ENCODE data around the gene ADAM22.

Gene ADAM22

DNA sequence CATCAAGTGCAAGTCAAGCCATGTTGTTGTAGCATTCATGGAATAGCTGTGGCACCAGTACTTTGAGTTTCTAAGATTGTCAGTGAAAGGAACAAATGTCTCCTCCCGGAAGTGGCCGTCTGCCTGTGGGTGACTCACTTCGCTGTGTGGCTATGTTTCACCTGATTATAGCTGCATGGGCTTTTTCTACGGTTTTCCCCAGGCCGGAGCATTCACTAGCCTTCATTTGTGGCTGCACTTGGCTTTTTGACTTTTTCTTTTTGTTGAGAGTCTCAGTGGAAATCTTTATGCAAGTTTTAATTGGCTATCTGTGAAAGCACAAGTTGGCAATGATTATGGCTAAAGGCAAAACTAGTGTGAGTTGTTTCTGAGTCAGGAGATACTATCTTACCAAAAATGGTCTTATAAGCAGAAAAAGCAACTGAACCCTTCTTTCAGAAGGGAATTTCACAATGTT lies 250.8 kb downstream of the ADAM22 start:
- H3K4me1 ChIP-seq (ENCODE audit: control insufficient read depth, insufficient read depth, low read length), result no peaks in the 10 kb centered on the region
- no peaks in the 10 kb centered on the region for H3K36me3 ChIP-seq (ENCODE audit: control insufficient read depth, insufficient read depth, low read length)
- no peak overlapping the region for H3K4me3 ChIP-seq (ENCODE audit: low read depth, low read length)
- no peaks in the 10 kb centered on the region for H3K9me3 ChIP-seq (ENCODE audit: control insufficient read depth, insufficient read depth, low read length)
- no peaks in the 10 kb centered on the region for H3K27me3 ChIP-seq (ENCODE audit: control insufficient read depth, insufficient read depth, low read length)
- H3K9ac ChIP-seq (ENCODE audit: low read depth, low read length), result no peak overlapping the region

- Histone ChIP-seq H3K9me3 (ENCODE audit: control insufficient read depth, insufficient read depth, low read length) (no peaks in the 10 kb centered on the region), H3K9ac (ENCODE audit: low read depth, low read length) (no peak overlapping the region), H3K27me3 (ENCODE audit: control insufficient read depth, insufficient read depth, low read length) (no peaks in the 10 kb centered on the region), H3K4me1 (ENCODE audit: control insufficient read depth, insufficient read depth, low read length) (no peaks in the 10 kb centered on the region), H3K4me3 (ENCODE audit: low read depth, low read length) (no peak overlapping the region), H3K36me3 (ENCODE audit: control insufficient read depth, insufficient read depth, low read length) (no peaks in the 10 kb centered on the region)
Observed at GRCh38 chr7:88185650-88186049, 251.6 kb downstream of the ADAM22 start.

DNA sequence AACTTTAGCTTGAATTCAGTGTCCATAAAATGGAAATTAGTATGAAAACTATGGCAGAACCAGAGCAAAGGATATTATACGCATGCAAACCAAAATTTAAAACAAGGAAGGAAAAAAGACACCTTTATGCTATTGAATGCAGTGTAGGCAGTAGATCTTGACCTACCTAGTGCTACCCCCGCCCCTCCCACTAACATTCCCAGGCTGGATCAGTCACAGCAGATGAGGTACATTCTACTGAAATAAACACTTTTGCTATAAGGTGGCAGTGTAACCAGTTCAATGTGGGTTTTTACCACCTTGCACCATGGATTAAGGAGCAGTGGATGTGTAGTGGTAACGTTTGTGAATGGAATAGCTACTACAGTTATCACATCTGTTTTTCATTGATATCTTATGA lies 257.9 kb downstream of the ADAM22 start:
- Histone ChIP-seq H3K27me3 (ENCODE audit: control insufficient read depth, insufficient read depth, low read length) (no peaks in the 10 kb centered on the region), H3K9me3 (ENCODE audit: control insufficient read depth, insufficient read depth, low read length) (no peaks in the 10 kb centered on the region), H3K9ac (ENCODE audit: low read depth, low read length) (no peak overlapping the region), H3K4me3 (ENCODE audit: low read depth, low read length) (no peak overlapping the region), H3K4me1 (ENCODE audit: control insufficient read depth, insufficient read depth, low read length) (no peaks in the 10 kb centered on the region), H3K36me3 (ENCODE audit: control insufficient read depth, insufficient read depth, low read length) (no peaks in the 10 kb centered on the region)

DNA sequence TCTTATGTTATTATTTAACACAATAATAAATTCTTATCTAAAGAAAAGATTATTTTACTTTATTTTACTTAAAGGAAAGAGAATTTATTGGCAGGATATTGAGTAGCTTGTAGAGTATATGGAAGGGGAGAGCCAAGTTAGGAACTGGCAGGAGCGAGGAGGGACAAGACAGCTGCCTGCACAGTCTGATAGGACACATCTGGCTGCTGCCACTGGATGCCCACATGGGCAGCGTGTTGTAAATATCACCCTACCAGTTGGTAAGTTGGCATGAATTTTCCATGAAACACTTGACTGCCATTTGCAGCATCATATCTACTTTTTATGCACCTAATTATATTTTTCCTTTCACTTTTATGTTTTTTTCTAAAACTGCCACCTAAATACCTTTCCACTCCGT lies 266.2 kb downstream of the ADAM22 start:
- no peaks in the 10 kb centered on the region for H3K36me3 ChIP-seq (ENCODE audit: control insufficient read depth, insufficient read depth, low read length)
- peaks cover 12% of the 10 kb centered on the region for H3K4me1 ChIP-seq (ENCODE audit: control insufficient read depth, insufficient read depth, low read length)
- H3K27me3 ChIP-seq (ENCODE audit: control insufficient read depth, insufficient read depth, low read length), result no peaks in the 10 kb centered on the region
- H3K4me3 ChIP-seq (ENCODE audit: low read depth, low read length), result no peak overlapping the region
- H3K9ac ChIP-seq (ENCODE audit: low read depth, low read length), result no peak overlapping the region
- H3K9me3 ChIP-seq (ENCODE audit: control insufficient read depth, insufficient read depth, low read length), result no peaks in the 10 kb centered on the region

GRCh38 chr7:88200789-88201188 lies 266.7 kb downstream of the ADAM22 start:
- Histone ChIP-seq H3K36me3 (ENCODE audit: control insufficient read depth, insufficient read depth, low read length) (no peaks in the 10 kb centered on the region), H3K4me1 (ENCODE audit: control insufficient read depth, insufficient read depth, low read length) (peaks cover 12% of the 10 kb centered on the region)

DNA sequence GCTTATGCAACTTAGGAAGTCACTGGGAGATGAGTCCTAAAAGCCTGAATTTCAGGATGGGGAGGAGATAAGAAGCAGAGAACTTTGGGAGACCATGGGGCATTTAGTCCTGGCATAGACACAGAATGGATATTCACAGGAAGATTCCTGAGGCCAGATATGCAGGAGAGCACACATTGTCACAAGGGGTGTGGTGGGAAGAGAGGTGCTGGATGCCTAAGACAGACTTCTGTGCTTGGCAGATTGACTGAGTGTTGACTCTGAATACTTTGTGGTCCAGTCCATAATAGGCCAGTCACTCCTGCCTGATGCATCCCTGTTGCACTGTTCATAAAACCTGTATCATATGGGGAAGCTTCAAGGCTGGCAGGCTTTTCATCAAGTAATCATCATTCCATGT lies 267.3 kb downstream of the ADAM22 start:
- peaks cover 12% of the 10 kb centered on the region for H3K4me1 ChIP-seq (ENCODE audit: control insufficient read depth, insufficient read depth, low read length)
- H3K36me3 ChIP-seq (ENCODE audit: control insufficient read depth, insufficient read depth, low read length), result no peaks in the 10 kb centered on the region

More at GRCh38 chr7:88200789-88201188, 266.7 kb downstream of the ADAM22 start:
- H3K9me3 ChIP-seq (ENCODE audit: control insufficient read depth, insufficient read depth, low read length), result no peaks in the 10 kb centered on the region
- H3K9ac ChIP-seq (ENCODE audit: low read depth, low read length), result no peak overlapping the region
- no peaks in the 10 kb centered on the region for H3K27me3 ChIP-seq (ENCODE audit: control insufficient read depth, insufficient read depth, low read length)
- no peak overlapping the region for H3K4me3 ChIP-seq (ENCODE audit: low read depth, low read length)

DNA sequence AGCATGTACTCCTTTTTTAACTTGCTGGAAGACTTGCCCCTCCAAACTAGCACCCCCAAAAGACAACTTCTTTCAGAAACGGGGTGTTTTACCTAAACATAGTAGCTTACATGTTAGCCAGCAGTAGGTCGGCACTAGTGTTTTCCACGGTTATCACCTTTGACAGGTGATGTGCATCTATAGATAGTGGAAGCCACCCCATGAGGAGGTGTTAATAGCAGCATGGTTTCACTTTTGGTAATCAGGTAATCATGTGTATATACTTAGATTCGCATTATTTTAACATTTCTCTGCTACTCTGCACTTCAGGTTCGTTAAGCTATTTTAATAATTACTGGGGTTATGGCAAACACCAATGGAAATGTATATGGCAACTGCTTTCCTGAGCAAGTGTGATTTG lies 268.2 kb downstream of the ADAM22 start:
- Histone ChIP-seq H3K4me1 (ENCODE audit: control insufficient read depth, insufficient read depth, low read length) (peaks cover 15% of the 10 kb centered on the region), H3K4me3 (ENCODE audit: low read depth, low read length) (no peak overlapping the region), H3K9me3 (ENCODE audit: control insufficient read depth, insufficient read depth, low read length) (no peaks in the 10 kb centered on the region), H3K27me3 (ENCODE audit: control insufficient read depth, insufficient read depth, low read length) (no peaks in the 10 kb centered on the region), H3K36me3 (ENCODE audit: control insufficient read depth, insufficient read depth, low read length) (no peaks in the 10 kb centered on the region), H3K9ac (ENCODE audit: low read depth, low read length) (no peak overlapping the region)

More for the DNA sequence above, 267.3 kb downstream of the ADAM22 start:
- Histone ChIP-seq H3K9me3 (ENCODE audit: control insufficient read depth, insufficient read depth, low read length) (no peaks in the 10 kb centered on the region), H3K27me3 (ENCODE audit: control insufficient read depth, insufficient read depth, low read length) (no peaks in the 10 kb centered on the region), H3K4me3 (ENCODE audit: low read depth, low read length) (no peak overlapping the region), H3K9ac (ENCODE audit: low read depth, low read length) (no peak overlapping the region)

- Histone ChIP-seq H3K9ac (ENCODE audit: low read depth, low read length) (no peak overlapping the region), H3K9me3 (ENCODE audit: control insufficient read depth, insufficient read depth, low read length) (no peaks in the 10 kb centered on the region), H3K4me1 (ENCODE audit: control insufficient read depth, insufficient read depth, low read length) (peaks cover 15% of the 10 kb centered on the region), H3K27me3 (ENCODE audit: control insufficient read depth, insufficient read depth, low read length) (no peaks in the 10 kb centered on the region), H3K4me3 (ENCODE audit: low read depth, low read length) (no peak overlapping the region), H3K36me3 (ENCODE audit: control insufficient read depth, insufficient read depth, low read length) (no peaks in the 10 kb centered on the region)
Observed at GRCh38 chr7:88202799-88203198, 268.7 kb downstream of the ADAM22 start.

GRCh38 chr7:88203401-88203800 lies 269.4 kb downstream of the ADAM22 start:
- Histone ChIP-seq H3K9me3 (ENCODE audit: control insufficient read depth, insufficient read depth, low read length) (no peaks in the 10 kb centered on the region), H3K4me3 (ENCODE audit: low read depth, low read length) (no peak overlapping the region), H3K27me3 (ENCODE audit: control insufficient read depth, insufficient read depth, low read length) (no peaks in the 10 kb centered on the region), H3K36me3 (ENCODE audit: control insufficient read depth, insufficient read depth, low read length) (no peaks in the 10 kb centered on the region), H3K9ac (ENCODE audit: low read depth, low read length) (no peak overlapping the region), H3K4me1 (ENCODE audit: control insufficient read depth, insufficient read depth, low read length) (peaks cover 15% of the 10 kb centered on the region)

DNA sequence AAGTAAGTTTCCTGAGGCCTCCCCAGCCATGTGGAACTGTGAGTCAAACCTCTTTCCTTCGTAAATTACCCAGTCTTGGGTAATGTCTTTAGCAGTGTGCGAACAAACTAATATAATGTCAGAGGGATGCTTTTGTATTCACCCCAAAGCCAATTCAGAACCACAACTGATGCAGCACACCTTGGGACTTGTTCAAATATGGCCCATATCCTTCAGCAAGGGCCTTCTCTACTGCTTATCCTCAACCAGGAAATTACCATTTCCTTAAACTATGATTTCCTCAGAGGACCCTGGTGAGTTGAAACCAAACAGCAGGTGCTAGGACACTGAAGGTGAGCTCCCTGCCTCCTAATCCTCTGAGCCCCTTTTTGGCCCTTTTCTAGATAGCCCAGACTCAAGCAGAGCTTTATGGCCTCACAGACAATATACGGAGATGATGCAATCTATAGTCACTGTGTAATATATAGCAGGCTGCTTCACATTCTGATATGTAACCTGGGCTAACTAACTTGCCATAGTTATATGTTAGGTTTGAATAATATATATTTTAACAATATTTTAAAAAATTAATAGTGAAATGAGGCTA lies 270.6 kb downstream of the ADAM22 start:
- Histone ChIP-seq H3K9me3 (ENCODE audit: control insufficient read depth, insufficient read depth, low read length) (no peaks in the 10 kb centered on the region), H3K9ac (ENCODE audit: low read depth, low read length) (no peak overlapping the region), H3K4me1 (ENCODE audit: control insufficient read depth, insufficient read depth, low read length) (peaks cover 15% of the 10 kb centered on the region), H3K36me3 (ENCODE audit: control insufficient read depth, insufficient read depth, low read length) (no peaks in the 10 kb centered on the region), H3K4me3 (ENCODE audit: low read depth, low read length) (no peak overlapping the region), H3K27me3 (ENCODE audit: control insufficient read depth, insufficient read depth, low read length) (no peaks in the 10 kb centered on the region)

DNA sequence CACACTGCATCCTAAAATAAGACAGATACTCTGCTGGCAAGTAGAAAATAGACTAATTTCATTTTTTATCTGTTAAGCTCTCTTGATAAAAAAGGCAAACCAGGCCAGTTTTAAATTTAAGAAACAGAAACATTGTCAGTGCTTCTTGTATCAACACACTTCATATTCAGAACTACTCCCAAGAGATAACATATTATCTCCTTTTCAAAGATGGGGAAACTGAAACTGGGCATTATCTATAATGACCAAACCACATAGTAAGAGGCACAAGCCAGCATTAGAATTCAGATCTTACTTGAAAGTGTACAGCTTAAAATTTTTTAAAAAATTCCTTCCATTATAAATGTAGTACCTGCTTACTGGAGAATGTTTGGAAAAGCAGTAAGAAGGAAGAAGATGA lies 271.1 kb downstream of the ADAM22 start:
- Histone ChIP-seq H3K27me3 (ENCODE audit: control insufficient read depth, insufficient read depth, low read length) (no peaks in the 10 kb centered on the region), H3K9me3 (ENCODE audit: control insufficient read depth, insufficient read depth, low read length) (no peaks in the 10 kb centered on the region), H3K9ac (ENCODE audit: low read depth, low read length) (no peak overlapping the region), H3K4me3 (ENCODE audit: low read depth, low read length) (no peak overlapping the region), H3K36me3 (ENCODE audit: control insufficient read depth, insufficient read depth, low read length) (no peaks in the 10 kb centered on the region), H3K4me1 (ENCODE audit: control insufficient read depth, insufficient read depth, low read length) (peaks cover 15% of the 10 kb centered on the region)

DNA sequence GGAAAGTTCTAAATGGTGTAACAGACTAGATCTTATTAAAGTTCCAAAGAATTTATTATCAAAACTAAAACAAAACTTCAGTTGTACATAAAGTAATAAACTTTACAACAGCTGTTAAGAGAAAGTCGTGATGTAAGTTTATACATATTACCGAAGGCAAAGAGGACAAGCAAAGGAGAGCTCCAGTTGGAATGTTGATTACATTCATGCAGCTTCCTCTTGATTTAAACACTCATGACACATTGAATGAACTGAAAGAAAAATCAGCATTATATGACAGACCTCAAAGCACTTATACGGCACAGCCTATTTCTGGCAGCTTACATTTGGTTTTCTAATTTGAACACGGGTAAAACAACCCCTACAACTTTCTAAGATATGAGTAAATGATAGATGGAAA lies 272.2 kb downstream of the ADAM22 start:
- Histone ChIP-seq H3K36me3 (ENCODE audit: control insufficient read depth, insufficient read depth, low read length) (no peaks in the 10 kb centered on the region), H3K4me1 (ENCODE audit: control insufficient read depth, insufficient read depth, low read length) (peaks cover 6% of the 10 kb centered on the region), H3K9ac (ENCODE audit: low read depth, low read length) (no peak overlapping the region), H3K9me3 (ENCODE audit: control insufficient read depth, insufficient read depth, low read length) (no peaks in the 10 kb centered on the region), H3K4me3 (ENCODE audit: low read depth, low read length) (no peak overlapping the region), H3K27me3 (ENCODE audit: control insufficient read depth, insufficient read depth, low read length) (no peaks in the 10 kb centered on the region)
